Measurements from ENCODE around the gene MRPL44. TPM values are rescaled to one million over a fixed set of nuclear protein-coding genes. Genes with fewer than 3 reads are reported as not detected.

Gene MRPL44
- total and polyA plus RNA-seq, 2 of the 8 experiments (the other 6 are each of a cell fraction or from before 2014, with no cell fraction given): 32.0 to 53.2 TPM

DNA sequence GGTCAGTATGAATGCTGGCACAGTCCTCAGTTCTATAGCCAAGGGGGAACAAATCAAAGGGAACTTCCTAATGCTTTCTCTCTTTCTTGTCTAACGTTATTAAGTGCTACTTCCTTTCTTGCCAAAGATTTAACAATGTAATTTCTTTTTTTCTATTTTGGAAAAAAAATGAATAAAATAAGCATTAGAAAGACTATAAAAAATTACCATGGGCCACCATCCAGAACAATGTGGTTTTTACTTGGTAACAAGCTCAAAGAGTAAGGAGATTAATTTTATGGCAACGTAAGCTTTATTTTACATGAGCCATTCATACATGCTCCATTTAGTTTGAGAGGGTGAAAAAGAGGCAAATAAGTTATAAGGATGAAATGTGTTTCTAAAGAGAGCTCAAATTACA, 41.7 kb downstream of the MRPL44 start (continued):
- no peak for TF ChIP-seq SIN3A (conservative IDR thresholded peaks at IDR 0.05 in 1 of 2, IDR thresholded peaks at IDR 0.05 in 1 of 2; ENCODE audit: low read depth in 1 of 2, low read length in 2 of 2)

Measured in H1 (cell line).